NOMO-1 treated with dmso at 0.1 percent for 144 hours (cell line): ENCODE measurements around the gene SSTR1.

Source experiments
- DNase-seq: peaks from one replicate; lab custom pipeline; 2025; ENCODE audit not compliant: unreplicated experiment; lab: John Stamatoyannopoulos, UW

The SSTR1 gene

GRCh38 chr14:38233218-38233617, 25.5 kb downstream of the SSTR1 start:
- DNase-seq: no peak

GRCh38 chr14:38238332-38238731, 30.6 kb downstream of the SSTR1 start:
- no peak for DNase-seq

- no peak for DNase-seq
Observed at GRCh38 chr14:38238878-38239277, 31.2 kb downstream of the SSTR1 start.

GRCh38 chr14:38243696-38244240, 36.1 kb downstream of the SSTR1 start:
- no peak for DNase-seq

DNA sequence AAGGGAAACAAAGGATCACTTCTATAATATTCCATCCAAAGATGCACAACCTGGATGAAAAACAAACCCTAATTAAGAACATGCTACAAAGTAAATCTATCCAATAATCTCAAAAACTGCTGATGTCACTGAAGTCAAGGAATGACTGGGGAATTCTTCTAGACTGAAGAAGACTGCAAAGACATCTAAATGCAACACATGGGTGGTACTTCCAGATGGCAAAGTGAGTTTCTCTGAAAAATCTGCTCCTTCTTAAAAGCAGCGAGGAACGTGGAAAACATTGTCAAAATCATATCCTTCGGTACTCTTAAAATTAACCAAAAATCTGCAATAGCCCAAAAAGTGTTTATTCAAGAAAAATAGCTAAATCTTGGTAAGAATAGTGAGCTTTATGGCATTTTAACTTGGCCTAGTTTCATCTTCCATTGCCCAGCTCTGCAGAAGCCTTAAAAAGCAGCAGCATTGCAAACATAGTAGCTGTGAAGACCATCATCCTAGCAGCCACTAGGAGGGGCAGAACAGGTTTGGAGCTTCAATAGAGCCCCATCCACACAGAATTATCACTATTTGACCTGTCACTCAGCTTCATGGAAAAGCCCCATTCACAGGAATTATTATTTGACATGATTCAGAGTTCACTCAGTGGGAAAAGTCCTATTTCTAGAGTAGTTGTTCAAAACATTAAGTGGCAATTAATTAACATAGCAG, 40.8 kb downstream of the SSTR1 start:
- DNase-seq: no peak

DNA sequence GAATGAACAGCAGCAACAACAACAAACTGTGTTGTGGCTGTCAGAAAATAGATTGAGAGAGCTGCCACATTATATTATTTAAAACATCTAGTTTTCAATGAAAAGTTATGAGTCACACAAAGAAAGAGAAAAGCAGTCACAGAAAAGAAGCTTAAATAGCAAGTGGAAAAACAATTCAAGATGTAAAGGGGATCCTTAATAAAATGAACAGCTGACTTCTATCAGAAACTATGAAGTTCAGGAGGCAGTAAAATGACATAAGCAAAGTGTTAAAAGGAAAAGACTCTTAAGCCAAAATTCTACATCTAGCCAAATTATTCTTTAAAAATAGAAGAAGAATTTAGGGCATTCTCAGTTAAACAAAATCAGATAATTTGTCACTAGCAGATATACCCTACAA, 42.6 kb downstream of the SSTR1 start:
- no peak for DNase-seq

DNA sequence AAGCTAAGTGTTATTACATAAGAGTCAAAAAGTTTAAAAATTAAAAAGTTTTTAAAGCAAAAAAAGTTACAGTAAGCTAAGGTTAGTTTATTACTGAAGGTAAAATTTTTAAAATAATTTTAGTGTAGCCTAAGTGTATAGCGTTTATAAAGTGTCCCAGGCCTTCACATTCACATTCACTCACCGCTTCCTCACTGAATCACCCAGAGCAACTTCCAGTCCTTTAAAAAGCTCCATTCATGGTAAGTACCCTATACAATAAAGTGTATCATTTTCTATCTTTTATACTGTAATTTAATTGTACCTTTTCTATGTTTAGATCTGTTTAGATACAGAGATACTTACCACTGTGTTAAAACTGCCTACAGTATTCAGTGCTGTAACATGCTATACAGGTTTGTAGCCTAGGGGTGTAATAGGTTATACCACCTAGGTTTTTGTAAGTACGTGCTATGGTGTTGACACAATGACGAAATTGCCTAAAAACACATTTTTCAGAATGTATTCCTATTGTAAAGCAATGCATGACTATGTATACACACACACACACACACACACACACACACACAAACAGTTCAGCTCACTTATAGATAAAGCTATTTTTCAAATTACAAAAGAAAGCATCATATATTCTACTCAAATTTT, 44.5 kb downstream of the SSTR1 start:
- DNase-seq: no peak

DNA sequence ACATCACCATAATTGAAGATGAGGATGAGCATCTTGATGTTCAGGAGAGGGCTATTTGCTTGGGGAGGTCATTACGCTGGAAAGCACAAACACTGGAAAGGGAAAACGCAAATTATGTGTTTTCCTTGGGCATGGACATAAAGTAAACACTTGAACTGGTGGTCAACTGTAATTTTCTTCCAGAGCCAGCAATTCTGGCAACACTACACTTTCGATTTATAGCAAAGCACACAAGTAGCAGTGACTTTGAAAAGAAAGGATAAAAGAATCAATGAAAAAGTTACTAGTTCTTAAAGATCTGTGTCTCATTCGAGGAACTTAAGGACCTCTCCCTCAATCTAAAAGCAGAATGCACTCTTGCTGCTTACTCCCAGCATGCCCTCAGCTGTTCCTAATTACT, 46.0 kb downstream of the SSTR1 start:
- DNase-seq: no peak

DNA sequence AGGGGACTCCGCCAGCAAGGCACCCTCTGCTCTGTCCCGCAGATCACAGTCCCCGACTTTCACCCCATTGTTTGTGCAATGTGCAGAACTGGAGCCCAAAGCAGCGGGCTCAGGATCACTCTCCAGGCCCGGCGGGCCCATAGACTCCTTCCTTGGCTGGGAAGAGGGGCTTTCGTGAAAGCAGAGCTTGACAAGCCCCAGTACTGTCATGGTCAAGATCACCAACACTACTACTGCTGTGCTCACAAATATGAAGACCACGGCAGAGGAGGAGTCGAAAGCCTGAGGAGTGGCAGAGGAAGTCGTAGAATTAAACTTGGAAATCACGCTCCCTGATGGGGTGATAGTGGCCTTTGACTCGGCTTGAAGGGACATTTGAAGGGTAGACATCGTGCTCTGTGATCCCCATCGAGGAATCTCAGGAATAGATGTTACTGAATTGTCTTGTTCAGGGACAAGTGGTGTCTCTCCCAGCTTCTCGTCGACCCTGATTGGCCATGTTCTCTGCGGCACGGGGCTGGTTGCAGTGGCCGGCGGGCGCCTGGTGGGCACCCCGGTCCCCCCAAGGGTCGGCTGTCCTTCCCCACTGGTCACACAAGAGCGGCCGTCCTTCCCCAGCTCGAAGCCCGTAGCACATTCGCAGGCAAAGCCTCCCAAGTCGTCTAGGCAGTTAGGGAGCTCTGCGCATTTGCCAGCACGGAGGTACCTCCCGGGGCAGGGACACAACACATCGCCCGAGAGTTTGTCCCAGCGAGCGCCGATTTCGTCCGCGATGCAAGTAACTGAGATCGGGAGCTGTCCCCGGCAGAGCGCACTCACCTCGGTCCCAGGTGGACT, 47.1 kb downstream of the SSTR1 start:
- DNase-seq: no peak

DNA sequence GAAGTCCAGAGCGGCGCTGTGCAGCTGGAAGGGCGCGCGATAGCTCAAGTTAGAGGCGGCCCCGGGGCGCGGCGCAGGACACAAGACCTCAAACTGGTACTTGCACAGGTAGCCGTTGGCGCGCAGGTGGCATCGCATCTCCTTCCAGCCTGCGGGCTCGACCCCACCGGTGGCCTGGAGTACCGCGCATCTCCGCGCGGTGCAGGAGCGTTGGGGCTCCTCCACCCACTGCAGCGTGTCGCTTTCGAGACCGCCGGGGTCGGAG, 47.6 kb downstream of the SSTR1 start:
- DNase-seq: no peak

DNA sequence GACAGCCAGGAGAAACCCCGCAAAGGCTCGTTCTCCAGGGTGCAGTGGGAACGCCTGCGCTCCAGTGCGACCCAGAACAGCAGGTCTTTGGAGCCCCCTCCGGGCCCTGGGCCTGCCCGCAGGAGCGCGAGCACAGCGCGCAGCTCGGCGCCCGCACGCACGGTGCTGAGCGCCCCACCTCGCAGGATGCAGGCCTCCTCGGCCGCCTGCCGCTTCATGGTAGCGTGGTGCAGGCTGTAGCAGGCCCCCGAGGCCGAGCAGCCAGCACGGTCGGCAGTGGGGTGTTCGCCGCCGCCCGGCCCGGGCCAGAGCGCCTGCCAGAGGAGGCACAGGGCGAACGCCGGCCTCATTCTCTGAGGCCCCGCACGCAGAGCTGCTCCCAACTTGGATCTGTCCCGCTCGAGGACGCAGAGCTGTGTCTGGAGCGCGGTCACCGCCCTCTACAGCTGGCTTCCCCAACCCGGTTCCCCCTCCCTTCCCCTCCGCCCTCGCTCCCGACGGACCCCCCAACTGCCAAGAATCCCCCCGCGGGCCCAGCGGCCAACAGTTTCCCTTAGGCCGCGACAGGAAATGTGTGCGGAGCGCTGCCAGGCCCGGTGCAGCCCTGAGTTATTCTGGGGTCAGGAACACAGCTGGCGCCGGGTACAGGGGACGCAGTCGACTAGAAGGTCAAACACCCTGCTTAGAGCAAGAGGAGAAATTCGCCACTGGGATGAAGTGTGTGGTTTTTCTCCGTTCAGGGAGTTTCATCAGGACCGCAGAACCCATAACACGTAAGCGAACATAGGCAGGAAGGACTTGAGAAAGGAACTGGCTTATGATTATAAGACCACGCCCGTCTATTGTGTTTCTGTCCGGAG, 48.2 kb downstream of the SSTR1 start, which contains the start of gene CLEC14A:
CLEC14A (minus strand) TSS at position 421 of the 860 bp plus-strand sequence; CDS start at position 350, 71 bp downstream.
- no peak for DNase-seq

- DNase-seq: no peak
Observed at GRCh38 chr14:38256533-38256840, 48.8 kb downstream of the SSTR1 start.

DNA sequence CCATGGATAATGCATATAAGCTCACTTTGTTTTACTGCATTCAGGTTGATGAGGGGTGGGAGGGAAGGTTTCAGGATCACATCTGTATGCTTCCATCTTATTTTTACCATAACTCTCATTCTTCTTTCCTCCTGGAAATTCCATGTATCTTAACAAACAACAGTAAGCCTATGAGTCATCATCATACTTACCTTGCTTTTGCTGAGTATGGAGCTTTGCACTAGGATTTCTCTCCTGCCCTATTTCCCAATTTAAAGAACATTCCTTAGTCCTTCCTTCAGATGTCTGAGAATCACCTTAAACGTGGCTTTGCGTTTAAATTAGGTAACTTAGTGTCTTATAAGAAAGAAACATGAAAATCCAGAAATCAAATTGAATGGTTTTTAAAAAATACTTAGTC, 49.8 kb downstream of the SSTR1 start:
- no peak for DNase-seq

DNA sequence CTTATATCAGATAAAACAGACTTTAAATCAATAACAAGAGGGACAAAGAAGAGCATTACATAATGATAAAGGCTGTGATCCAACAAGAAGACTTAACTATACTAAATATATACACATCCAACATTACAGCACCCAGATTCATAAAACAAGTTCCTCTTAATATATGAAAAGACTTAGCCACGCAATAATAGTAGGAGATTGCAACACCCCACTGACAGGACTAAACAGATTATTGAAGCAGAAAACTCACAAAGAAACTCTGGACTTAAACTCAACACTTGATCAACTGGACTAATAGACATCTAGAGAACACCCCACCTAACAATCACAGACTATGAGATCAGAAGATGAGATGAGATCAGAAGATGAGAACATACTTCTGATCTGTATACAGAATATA, 53.9 kb downstream of the SSTR1 start:
- DNase-seq: no peak
